Hematopoietic multipotent progenitor cell (in vitro differentiated cells): ENCODE results near the gene SCN1B. TPM values are rescaled to one million over a fixed set of nuclear protein-coding genes. Genes with fewer than 3 reads are reported as not detected.

Source experiments
- DNase-seq, 3 donors: peaks; one replicate each; pipeline ENCODE4 v3.0.0-alpha.2; 2011 to 2015; ENCODE audit warnings: low read depth in 2 of 3, low spot score in 2 of 3
- total RNA-seq: library from RNA; depleted of rRNA; stranded (reverse); fragments of >200 nt; gene quantifications from one replicate; pipeline ENCODE4 v1.2.3, GENCODE V29; 2012

SCN1B gene
- total RNA-seq, 1 donor: 1.9 TPM

GRCh38 chr19:35051796-35052195 lies 21.5 kb downstream of the SCN1B start:
- no peak for DNase-seq

- DNase-seq: no peak
Observed at GRCh38 chr19:35052599-35053190, 22.4 kb downstream of the SCN1B start.

GRCh38 chr19:35053667-35054293 lies 23.5 kb downstream of the SCN1B start:
- no peak for DNase-seq

GRCh38 chr19:35054626-35055025 lies 24.4 kb downstream of the SCN1B start:
- DNase-seq: no peak

- peak in 2 of 3 donors; percentile 38 to 40 for DNase-seq
Observed at GRCh38 chr19:35055715-35056179, 25.5 kb downstream of the SCN1B start.

- no peak for DNase-seq
Observed at GRCh38 chr19:35056513-35057063, 26.3 kb downstream of the SCN1B start.

GRCh38 chr19:35058370-35058769 lies 28.1 kb downstream of the SCN1B start:
- DNase-seq: no peak

GRCh38 chr19:35059006-35059798 lies 28.9 kb downstream of the SCN1B start:
- no peak for DNase-seq

- no peak for DNase-seq
Observed at GRCh38 chr19:35059799-35060091, 29.5 kb downstream of the SCN1B start.

- no peak for DNase-seq
Observed at GRCh38 chr19:35060160-35060855, 30.0 kb downstream of the SCN1B start.

GRCh38 chr19:35061583-35062373 lies 31.5 kb downstream of the SCN1B start:
- no peak for DNase-seq

GRCh38 chr19:35062942-35063341 lies 32.7 kb downstream of the SCN1B start:
- DNase-seq: no peak

- no peak for DNase-seq
Observed at GRCh38 chr19:35063940-35064818, 33.9 kb downstream of the SCN1B start.

GRCh38 chr19:35065574-35065973 lies 35.3 kb downstream of the SCN1B start:
- DNase-seq: no peak

- DNase-seq: no peak
Observed at GRCh38 chr19:35066121-35066520, 35.9 kb downstream of the SCN1B start.

- DNase-seq: peak; percentile 73 to 94 (median 89)
Observed at GRCh38 chr19:35066691-35067563, 36.7 kb downstream of the SCN1B start.

GRCh38 chr19:35068941-35069634 lies 38.8 kb downstream of the SCN1B start:
- no peak for DNase-seq

- DNase-seq: no peak
Observed at GRCh38 chr19:35069696-35070095, 39.4 kb downstream of the SCN1B start.
